Upper lobe of right lung (tissue), 1 donor: ENCODE data around the gene SIK3. TPM values are rescaled to one million over a fixed set of nuclear protein-coding genes. Genes with fewer than 3 reads are reported as not detected.
"Not testable (repeated sequence)": the region's sequence is repeated elsewhere in the genome, so short reads cannot be mapped to it uniquely, and the experiment has no call there.

Source experiments
- ATAC-seq: fragments of 200-7000 bp; cut with Tn5 transposase; one replicate; pipeline ENCODE4 v1.9.1; 2020; ENCODE audit warnings: mild to moderate bottlenecking, moderate library complexity
- DNase-seq: peaks from one replicate; pipeline ENCODE4 v3.0.0-alpha.2; 2020
- H3K27ac ChIP-seq: fragments of 200-600 bp; one replicate; pipeline ENCODE4 v1.8.0; 2022
- H3K27me3 ChIP-seq: fragments of 200-600 bp; one replicate; pipeline ENCODE4 v1.8.0; 2022; ENCODE audit warnings: mild to moderate bottlenecking
- H3K36me3 ChIP-seq: fragments of 200-600 bp; one replicate; pipeline ENCODE4 v1.8.0; 2022
- H3K4me1 ChIP-seq: fragments of 200-600 bp; one replicate; pipeline ENCODE4 v1.8.0; 2022
- H3K4me3 ChIP-seq: fragments of 200-600 bp; one replicate; pipeline ENCODE4 v1.8.0; 2022; ENCODE audit warnings: mild to moderate bottlenecking
- H3K9me3 ChIP-seq: fragments of 200-600 bp; one replicate; pipeline ENCODE4 v1.8.0; 2022
- intact Hi-C: fragments of 100-400 bp; cut with DNase I; formaldehyde crosslinking; loops from one replicate; pipeline ENCODE4 v1.11.0; 2022
- total RNA-seq: library from RNA; stranded (reverse); fragmentation: NEBNext Ultra II Directional; extraction: Animal tissue kit (Norgen Biotek cat#: 25700); gene quantifications from one replicate; pipeline ENCODE4 v1.2.1, GENCODE V29; 2021
- TF ChIP-seq, protein P1 (sequence below): fragments of 200-600 bp; IDR thresholded peaks from one replicate; pipeline ENCODE4 v1.8.0; 2022; ENCODE audit warnings: antibody characterized with exemption
- donor health status: DM: no; HTN: yes; CAD: no; lungs with severe emphysema.

The SIK3 gene
- total RNA-seq, 1 donor from 2014 or later, result 37.1 TPM

DNA sequence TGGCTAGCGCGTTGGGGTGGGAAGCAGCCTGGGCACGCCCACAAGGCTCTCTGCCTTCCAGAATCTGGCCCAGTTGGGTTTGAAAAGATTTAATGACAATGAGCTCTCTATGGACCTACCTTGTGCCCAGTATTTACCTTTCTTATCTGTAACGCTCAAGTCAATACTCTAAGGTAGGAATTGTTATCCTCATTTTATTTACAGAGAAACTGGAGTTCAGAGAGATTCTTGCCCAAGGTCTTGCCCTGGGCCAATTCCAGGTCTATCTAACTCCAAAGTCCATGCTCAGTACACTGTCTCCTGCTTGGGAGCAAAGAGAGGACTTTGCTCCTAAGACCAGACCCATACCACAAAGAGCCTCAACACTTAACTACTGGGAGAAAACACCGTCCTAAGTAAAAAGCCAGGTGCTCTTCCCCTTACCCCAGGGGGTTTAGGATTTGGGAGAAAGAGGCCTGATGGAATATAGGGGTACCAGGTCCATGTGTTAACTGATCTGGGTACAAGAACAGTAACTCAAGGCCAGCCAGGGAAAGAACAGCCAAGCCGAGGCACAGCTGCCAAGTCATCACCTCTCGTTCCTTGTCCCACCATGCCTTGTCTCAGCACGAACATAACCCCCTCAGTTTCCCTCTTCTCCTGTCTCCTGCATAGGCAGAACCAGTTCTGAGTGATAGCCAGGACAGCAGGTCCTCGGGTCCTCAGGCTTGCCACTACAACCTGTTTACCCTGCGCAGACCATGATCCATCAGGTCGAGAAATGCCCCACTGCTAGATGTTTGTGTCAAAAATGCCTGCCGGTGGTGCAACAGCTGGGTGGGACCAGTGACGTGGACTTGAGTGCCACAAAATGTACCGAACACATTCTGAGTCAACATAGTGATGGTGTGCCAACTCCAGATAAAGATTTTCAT, 289.7 kb downstream of the SIK3 start:
- peak; percentile 87 for DNase-seq
- H3K27ac ChIP-seq, result peak overlapping the region; percentile 77
- ATAC-seq, result peak; percentile 88

DNA sequence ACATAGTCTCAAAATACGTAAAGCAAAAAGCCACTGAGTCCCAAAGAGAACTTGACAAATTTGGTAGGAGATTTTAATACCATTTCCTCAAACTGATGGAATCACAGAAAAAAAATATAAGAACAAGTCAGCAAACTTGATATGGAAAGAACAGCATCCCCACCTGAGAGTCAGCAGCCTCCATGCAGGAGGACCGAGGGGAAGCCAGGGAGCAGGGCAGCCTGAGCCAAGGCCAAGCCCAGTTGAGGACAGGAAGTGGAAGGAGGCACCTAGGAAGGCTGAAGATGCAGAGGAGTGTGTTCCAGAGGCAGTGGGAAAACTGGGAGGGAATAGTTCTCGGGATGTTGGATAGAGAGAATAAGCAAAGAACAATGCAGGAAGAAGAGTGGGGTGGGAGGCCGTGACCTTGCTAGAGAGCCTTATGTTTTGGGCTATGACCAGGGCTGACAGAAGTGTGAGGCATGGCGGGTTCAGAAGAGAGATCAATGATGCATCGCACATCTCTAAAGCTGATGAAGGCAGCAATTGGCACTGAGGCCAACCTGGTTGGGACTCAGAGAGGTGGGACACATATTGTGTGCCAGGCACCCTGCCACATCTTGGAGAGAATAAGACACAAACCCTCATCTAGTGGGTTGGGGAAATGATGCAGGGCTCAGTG, 290.5 kb downstream of the SIK3 start:
- no peak for DNase-seq
- intact Hi-C loops, result no loop called here

More for the DNA sequence above, 289.7 kb downstream of the SIK3 start:
- H3K9me3 ChIP-seq, result no peaks in the 10 kb centered on the region
- H3K36me3 ChIP-seq, result no peaks in the 10 kb centered on the region
- no peak overlapping the region for H3K4me3 ChIP-seq
- no peaks in the 10 kb centered on the region for H3K27me3 ChIP-seq
- TF ChIP-seq, protein P1, sequence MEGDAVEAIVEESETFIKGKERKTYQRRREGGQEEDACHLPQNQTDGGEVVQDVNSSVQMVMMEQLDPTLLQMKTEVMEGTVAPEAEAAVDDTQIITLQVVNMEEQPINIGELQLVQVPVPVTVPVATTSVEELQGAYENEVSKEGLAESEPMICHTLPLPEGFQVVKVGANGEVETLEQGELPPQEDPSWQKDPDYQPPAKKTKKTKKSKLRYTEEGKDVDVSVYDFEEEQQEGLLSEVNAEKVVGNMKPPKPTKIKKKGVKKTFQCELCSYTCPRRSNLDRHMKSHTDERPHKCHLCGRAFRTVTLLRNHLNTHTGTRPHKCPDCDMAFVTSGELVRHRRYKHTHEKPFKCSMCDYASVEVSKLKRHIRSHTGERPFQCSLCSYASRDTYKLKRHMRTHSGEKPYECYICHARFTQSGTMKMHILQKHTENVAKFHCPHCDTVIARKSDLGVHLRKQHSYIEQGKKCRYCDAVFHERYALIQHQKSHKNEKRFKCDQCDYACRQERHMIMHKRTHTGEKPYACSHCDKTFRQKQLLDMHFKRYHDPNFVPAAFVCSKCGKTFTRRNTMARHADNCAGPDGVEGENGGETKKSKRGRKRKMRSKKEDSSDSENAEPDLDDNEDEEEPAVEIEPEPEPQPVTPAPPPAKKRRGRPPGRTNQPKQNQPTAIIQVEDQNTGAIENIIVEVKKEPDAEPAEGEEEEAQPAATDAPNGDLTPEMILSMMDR, result no peak
- H3K4me1 ChIP-seq, result no peaks in the 10 kb centered on the region
- intact Hi-C loops, result no loop called here

DNA sequence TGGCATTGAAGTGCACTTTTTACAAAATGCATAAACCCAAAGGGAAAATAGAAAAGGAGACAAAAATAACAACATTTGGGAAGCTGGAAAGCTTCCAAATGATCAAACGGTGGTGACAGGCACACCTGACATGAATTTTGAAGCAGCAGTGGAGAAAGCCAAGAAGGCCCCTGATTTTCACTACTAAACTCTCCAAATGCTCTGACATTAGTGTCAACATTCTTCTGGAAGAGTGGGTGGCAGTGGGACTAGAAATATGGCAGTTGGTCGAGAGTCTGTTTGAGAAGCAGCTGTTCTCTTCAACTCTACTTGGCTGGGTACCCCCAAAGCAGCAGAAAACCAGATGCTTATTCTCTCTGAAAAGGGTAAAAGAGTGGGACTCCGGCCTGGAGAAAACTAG, 294.2 kb downstream of the SIK3 start:
- Histone ChIP-seq H3K4me3 (no peak overlapping the region), H3K9me3 (no peaks in the 10 kb centered on the region), H3K36me3 (no peaks in the 10 kb centered on the region), H3K27me3 (no peaks in the 10 kb centered on the region), H3K27ac (no peak overlapping the region), H3K4me1 (no peaks in the 10 kb centered on the region)
- no peak for ATAC-seq
- TF ChIP-seq, protein P1, result no peak
- intact Hi-C loops, result no loop called here
- DNase-seq, result no peak

More for the DNA sequence above, 290.5 kb downstream of the SIK3 start:
- peak overlapping the region; percentile 77 for H3K27ac ChIP-seq
- H3K36me3 ChIP-seq, result no peaks in the 10 kb centered on the region
- H3K27me3 ChIP-seq, result no peaks in the 10 kb centered on the region
- H3K4me1 ChIP-seq, result no peaks in the 10 kb centered on the region
- no peak for ATAC-seq
- H3K9me3 ChIP-seq, result no peaks in the 10 kb centered on the region
- TF ChIP-seq, protein P1, result no peak
- no peak overlapping the region for H3K4me3 ChIP-seq

DNA sequence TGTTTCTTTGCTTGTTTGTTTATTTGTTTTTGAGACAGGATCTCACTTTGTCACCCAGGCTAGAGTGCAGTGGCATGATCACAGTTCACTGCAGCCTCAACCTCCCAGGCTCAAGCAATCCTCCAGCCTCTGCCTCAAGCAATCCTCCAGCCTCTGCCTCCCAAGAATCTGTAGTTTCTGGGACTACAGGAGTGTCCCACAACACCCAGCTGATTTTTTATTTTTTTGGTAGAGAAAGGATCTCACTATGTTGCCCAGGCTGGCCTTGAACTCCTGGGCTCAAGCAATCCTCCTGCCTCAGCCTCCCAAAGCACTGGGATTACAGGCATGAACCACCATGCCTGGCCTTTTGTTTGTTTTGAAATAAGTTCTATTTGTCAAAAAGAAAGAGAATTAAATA, 296.6 kb downstream of the SIK3 start:
- H3K4me1 ChIP-seq, ATAC-seq, intact Hi-C loops: not testable (repeated sequence)

DNA sequence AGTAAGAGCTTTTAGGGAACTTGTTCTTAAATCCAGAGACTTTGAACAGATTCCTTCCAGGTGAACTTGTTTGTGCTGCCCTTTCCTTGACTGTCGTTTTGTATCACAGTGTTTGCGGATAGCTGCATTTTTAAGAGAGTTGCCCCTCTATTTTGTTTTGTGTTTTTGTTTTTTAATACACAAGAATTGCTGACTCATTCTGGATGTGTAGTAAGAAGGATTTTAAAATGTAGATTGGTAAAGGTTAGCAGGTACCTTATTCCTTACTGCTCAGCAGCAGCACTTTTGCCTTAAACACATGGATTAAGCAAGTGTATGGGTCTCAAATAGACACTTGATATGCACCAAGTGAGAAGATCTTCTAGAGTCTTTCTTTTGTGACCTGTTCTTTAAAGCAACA, 297.6 kb downstream of the SIK3 start:
- intact Hi-C loops, result no loop called here
- Histone ChIP-seq H3K27ac (no peak overlapping the region), H3K27me3 (no peaks in the 10 kb centered on the region), H3K4me1 (no peaks in the 10 kb centered on the region), H3K36me3 (no peaks in the 10 kb centered on the region), H3K9me3 (no peaks in the 10 kb centered on the region), H3K4me3 (no peak overlapping the region)
- TF ChIP-seq, protein P1, result no peak
- ATAC-seq, result no peak
- DNase-seq, result no peak

More for the DNA sequence above, 296.6 kb downstream of the SIK3 start:
- not testable (repeated sequence) for H3K4me3 ChIP-seq, H3K36me3 ChIP-seq, H3K27me3 ChIP-seq, H3K27ac ChIP-seq, H3K9me3 ChIP-seq, DNase-seq

DNA sequence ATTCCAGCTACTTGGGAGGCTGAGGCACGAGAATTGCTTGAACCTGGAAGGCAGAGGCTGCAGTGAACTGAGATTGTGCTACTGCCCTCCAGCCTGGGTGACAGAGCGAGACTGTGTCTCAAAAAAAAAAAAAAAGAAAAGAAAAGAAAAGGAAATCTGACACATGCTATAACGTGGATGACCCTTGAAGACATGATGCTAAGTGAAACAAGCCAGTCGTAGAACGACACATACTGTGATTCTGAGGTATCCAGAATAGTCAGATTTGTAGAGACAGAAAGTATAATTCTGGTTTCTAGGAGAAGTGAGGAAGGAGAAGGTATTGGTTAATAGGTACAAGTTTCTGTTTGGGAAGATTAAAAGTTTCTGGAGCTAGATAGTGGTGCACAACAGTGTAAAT, 299.9 kb downstream of the SIK3 start:
- H3K27me3 ChIP-seq, result no peaks in the 10 kb centered on the region
- ATAC-seq, result no peak
- no peaks in the 10 kb centered on the region for H3K36me3 ChIP-seq
- no peak for DNase-seq
- no peak overlapping the region for H3K27ac ChIP-seq
- H3K9me3 ChIP-seq, result no peaks in the 10 kb centered on the region
- no peaks in the 10 kb centered on the region for H3K4me1 ChIP-seq
- intact Hi-C loops, result no loop called here
- TF ChIP-seq, protein P1, result no peak
- H3K4me3 ChIP-seq, result no peak overlapping the region
